Peyer's patch (tissue), 4 donors: Measurements from ENCODE around the gene LRCH4. TPM values are rescaled to one million over a fixed set of nuclear protein-coding genes. Genes with fewer than 3 reads are reported as not detected.

Experiments
- DNase-seq, 3 donors: peaks; one replicate each; pipeline ENCODE4 v3.0.0-alpha.2; 2017 to 2019
- H3K27ac ChIP-seq, 4 donors: fragments of 200-600 bp; sonication (generic); one replicate each; pipeline ENCODE4 v1.5.1; 2016 to 2019
- H3K27me3 ChIP-seq, 2 donors: fragments of 200-600 bp; sonication (generic); one replicate each; pipeline ENCODE4 v1.5.1; 2019
- H3K36me3 ChIP-seq, 3 donors: fragments of 200-600 bp; sonication (generic); one replicate each; pipeline ENCODE4 v1.5.1; 2016 to 2019
- H3K4me1 ChIP-seq, 4 donors: fragments of 200-600 bp; sonication (generic); one replicate each; pipeline ENCODE4 v1.5.1; 2016 to 2019
- H3K4me3 ChIP-seq, 4 donors: fragments of 200-600 bp; sonication (generic); 1 replicate in 3 of 4; 2 replicates in 1 of 4; pipeline ENCODE4 v1.5.1; 2016 to 2019; ENCODE audit warnings: mild to moderate bottlenecking in 1 of 4
- H3K9me3 ChIP-seq, 4 donors: fragments of 200-600 bp; sonication (generic); one replicate each; pipeline ENCODE4 v1.5.1; 2016 to 2019; ENCODE audit warnings: mild to moderate bottlenecking in 1 of 4
- POLR2A ChIP-seq, 2 donors: fragments of 450-650 bp; IDR thresholded peaks; one replicate each; pipeline ENCODE4 v1.5.1; 2017; ENCODE audit warnings: antibody characterized with exemption in 2 of 2, mild to moderate bottlenecking in 2 of 2, moderate library complexity in 2 of 2
- total RNA-seq, 4 donors: library from RNA; depleted of rRNA; stranded (reverse); fragments of >200 nt; gene quantifications; one replicate each; pipeline ENCODE4 v1.1.0, GENCODE V29; 2016
- TF ChIP-seq, protein P1 (sequence below), 6 experiments: fragments of 450-650 bp in 4 of 6; fragments of 200-600 bp in 2 of 6; sonication (generic) in 1 of 6; IDR thresholded peaks; one replicate each; pipeline ENCODE4 v1.5.1; 2017 to 2019; ENCODE audit warnings: antibody characterized with exemption in 6 of 6, mild to moderate bottlenecking in 3 of 6, moderate library complexity in 1 of 6

The LRCH4 gene
- total RNA-seq, 4 donors from 2014 or later: 76.7 to 232 (median 156) TPM

DNA sequence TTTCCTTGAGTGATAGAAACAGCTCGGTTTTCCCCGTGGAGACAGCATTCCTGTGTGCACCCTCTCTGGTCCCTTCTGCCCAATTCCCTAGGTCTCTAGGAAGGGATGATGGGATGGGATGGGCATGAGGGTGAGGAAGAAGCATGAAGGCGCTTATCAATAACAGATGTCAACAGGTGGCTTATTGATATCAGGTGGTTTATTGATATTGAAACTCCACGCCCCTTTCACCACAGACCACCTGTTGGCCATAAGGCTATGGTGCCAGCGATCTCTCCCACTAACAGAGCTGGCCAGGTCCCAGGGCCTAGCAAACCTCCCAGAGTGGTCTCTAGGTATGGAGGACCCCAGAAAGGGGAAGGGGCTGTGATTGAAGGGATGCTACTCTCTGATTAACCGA, 34.3 kb upstream of the LRCH4 start:
- H3K9me3 ChIP-seq: no peaks in the 10 kb centered on the region
- no peaks in the 10 kb centered on the region for H3K4me1 ChIP-seq
- no peak overlapping the region for H3K4me3 ChIP-seq
- no peaks in the 10 kb centered on the region for H3K27me3 ChIP-seq
- no peak for DNase-seq
- H3K36me3 ChIP-seq: no peaks in the 10 kb centered on the region
- TF ChIP-seq, protein P1, sequence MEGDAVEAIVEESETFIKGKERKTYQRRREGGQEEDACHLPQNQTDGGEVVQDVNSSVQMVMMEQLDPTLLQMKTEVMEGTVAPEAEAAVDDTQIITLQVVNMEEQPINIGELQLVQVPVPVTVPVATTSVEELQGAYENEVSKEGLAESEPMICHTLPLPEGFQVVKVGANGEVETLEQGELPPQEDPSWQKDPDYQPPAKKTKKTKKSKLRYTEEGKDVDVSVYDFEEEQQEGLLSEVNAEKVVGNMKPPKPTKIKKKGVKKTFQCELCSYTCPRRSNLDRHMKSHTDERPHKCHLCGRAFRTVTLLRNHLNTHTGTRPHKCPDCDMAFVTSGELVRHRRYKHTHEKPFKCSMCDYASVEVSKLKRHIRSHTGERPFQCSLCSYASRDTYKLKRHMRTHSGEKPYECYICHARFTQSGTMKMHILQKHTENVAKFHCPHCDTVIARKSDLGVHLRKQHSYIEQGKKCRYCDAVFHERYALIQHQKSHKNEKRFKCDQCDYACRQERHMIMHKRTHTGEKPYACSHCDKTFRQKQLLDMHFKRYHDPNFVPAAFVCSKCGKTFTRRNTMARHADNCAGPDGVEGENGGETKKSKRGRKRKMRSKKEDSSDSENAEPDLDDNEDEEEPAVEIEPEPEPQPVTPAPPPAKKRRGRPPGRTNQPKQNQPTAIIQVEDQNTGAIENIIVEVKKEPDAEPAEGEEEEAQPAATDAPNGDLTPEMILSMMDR (IDR thresholded peaks at IDR 0.05): no peak
- TF ChIP-seq POLR2A (IDR thresholded peaks at IDR 0.05): no peak
- no peak overlapping the region for H3K27ac ChIP-seq

DNA sequence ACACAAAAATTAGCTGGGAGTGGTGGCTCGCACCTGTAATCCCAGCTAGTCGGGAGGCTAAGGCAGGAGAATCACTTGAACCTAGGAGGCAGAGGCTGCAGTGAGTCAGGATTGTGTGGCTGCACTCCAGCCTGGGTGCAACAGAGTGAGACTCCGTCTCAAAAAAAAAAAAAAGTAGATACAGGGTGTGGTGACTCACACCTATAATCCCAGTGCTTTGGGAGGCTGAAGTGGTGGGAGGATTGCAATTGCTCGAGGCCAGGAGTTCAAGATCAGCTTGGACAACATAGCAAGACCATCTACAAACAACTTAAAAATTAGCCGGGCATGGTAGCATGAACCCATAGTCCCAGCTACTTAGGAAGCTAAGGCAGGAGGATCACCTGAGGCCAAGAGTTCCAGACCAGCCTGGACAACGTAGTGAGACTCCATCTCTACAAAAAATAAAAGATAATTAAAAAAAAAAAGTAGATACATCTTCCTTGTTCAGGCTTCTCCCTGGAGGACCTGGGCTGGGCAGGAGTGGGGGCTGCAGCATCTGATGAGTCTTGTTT, 28.5 kb upstream of the LRCH4 start:
- Histone ChIP-seq H3K36me3 (peaks cover 0 to 3% (median 0%) of the 10 kb centered on the region in 3 donors), H3K9me3 (no peaks in the 10 kb centered on the region), H3K27me3 (no peaks in the 10 kb centered on the region), H3K4me1 (peaks cover 0 to 10% (median 4%) of the 10 kb centered on the region in 4 donors), H3K27ac (no peak overlapping the region), H3K4me3 (no peak overlapping the region)
- TF ChIP-seq, protein P1 (IDR thresholded peaks at IDR 0.05): no peak
- TF ChIP-seq POLR2A (IDR thresholded peaks at IDR 0.05): no peak
- DNase-seq: no peak

DNA sequence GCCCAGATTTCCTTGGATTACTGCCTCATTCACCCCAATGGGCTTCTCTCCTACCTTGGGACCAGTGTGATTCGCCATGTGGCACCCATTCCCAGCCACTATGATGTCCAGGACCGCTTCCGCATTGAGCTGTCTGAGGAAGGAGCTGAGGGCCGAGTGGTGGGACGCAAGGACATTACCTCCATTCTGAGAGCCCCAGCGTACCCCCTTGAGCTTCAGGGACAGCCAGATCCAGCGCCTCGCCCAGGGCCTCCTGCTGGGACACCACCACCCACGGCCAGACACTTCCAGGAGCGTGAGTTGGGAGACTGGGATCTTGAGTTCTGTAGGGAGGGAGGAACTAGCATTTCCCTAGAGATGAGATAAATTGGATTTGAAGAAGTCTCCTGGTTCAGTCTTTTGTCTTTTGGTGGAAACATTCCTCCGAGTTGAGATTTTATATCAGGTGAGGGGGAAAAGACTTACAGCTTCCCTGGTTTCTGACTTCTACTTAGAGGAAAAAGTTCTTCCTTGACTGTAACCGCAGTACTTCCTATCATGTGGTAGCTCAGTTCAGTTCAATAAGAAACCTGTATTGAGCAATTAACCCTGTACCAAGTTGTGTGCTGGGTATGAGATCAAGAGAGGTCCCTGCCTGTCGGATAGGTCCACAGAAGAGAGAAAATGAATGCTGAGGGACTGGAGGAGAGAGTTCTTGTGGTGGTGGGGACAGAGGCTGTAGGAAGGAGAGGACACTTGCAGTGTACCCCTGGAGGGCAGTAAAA, 27.7 kb upstream of the LRCH4 start:
- no peak for TF ChIP-seq POLR2A (IDR thresholded peaks at IDR 0.05)
- TF ChIP-seq, protein P1 (IDR thresholded peaks at IDR 0.05): no peak
- Histone ChIP-seq H3K27ac (no peak overlapping the region), H3K36me3 (peaks cover 0 to 3% (median 0%) of the 10 kb centered on the region in 3 donors), H3K27me3 (no peaks in the 10 kb centered on the region), H3K4me1 (peaks cover 0 to 10% (median 4%) of the 10 kb centered on the region in 4 donors), H3K4me3 (peak overlapping the region in 2 of 4 donors; percentile 60 to 71), H3K9me3 (no peaks in the 10 kb centered on the region)
- DNase-seq: no peak

DNA sequence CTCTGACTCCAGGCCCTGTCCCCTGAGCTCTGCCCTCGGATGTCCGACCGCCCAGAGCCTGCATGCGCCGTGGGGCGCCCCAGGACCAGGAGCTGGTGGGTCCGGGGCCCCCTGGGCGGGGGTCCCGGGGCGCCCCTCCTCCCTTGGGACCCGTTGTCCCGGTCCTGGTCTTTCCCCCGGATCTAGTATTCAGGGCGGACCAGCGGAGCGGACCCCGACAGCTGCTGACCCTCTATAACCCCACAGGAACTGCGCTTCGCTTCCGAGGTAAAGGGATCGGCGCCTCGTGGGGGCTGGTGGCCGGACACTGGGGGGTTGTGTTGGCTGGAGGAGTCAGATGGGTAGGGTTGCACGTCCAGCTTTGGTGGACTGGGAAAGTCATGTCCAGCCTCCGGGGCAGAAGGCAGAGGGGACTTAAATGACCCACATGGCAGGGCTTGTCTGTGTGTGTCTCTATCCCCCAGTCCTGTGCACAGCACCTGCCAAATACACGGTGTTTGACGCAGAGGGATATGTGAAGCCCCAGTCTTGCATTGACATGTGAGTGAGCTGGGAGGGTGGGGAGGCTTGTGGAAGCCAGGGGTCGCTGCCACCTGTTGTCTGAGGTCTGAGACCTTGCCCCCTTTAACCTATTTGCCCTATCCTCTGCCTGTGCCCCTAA, 26.9 kb upstream of the LRCH4 start:
- Histone ChIP-seq H3K4me3 (peak overlapping the region; percentile 57 to 79 (median 66)), H3K27ac (peak overlapping the region; percentile 82 to 97 (median 91)), H3K27me3 (no peaks in the 10 kb centered on the region), H3K9me3 (no peaks in the 10 kb centered on the region), H3K36me3 (peaks cover 0 to 3% (median 0%) of the 10 kb centered on the region in 3 donors), H3K4me1 (peaks cover 0 to 10% (median 4%) of the 10 kb centered on the region in 4 donors)
- DNase-seq: peak in 2 of 3 donors; percentile 53 to 56
- no peak for TF ChIP-seq POLR2A (IDR thresholded peaks at IDR 0.05)
- TF ChIP-seq, protein P1 (IDR thresholded peaks at IDR 0.05): no peak

DNA sequence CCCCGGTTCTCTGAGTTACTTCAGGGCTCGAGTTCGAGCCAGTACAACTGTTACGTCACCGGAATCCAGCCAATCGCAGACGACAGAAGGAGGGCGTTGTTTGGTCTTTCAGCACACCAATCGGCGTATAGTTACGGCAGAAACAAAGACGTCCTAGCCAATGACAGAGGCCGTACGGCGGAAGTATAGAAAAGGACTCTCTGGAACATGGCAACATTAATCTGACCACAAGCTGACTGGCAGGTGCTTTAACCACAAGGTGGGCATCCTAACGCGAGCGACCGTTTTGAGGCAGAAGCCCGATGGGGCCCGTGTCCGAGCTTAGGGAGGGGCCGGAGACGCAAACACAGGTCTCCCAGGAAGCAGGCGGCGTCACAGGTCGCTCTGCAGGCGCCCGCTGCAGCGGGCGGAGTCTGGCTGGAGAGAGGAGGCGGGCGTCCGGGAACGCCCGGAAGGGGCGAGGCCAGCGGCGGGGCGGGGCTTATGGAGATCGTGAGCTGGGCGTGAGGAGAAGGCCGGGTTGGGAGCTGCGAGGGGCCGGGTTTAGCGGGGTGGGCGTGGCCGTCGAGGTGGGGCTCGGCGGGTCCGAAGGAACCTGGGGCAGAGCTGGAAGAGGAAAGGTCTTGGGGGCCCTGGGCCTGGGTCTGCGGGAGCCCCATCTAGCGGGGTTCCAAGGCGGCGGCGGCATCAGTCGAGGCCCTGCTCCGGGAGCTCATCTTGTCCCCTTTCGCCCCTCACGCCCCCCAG, 26.2 kb upstream of the LRCH4 start, which contains the start of gene MOSPD3:
MOSPD3 (plus strand) TSS at position 558 of the 747 bp plus-strand sequence. CDS start 252 bp downstream, outside the sequence.
- H3K9me3 ChIP-seq: no peaks in the 10 kb centered on the region
- peak within 1 kb of the TSS; percentile 82 to 97 (median 91) for H3K27ac ChIP-seq
- DNase-seq: peak; percentile 98 to 99 (median 99)
- TF ChIP-seq POLR2A (IDR thresholded peaks at IDR 0.05): peak; percentile 83 to 96
- TF ChIP-seq, protein P1 (IDR thresholded peaks at IDR 0.05): peak in 2 of 6 experiments; percentile 34 to 39
- H3K27me3 ChIP-seq: no peaks in the 10 kb centered on the region
- peaks cover 0 to 3% (median 0%) of the 10 kb centered on the region in 3 donors for H3K36me3 ChIP-seq
- peak within 1 kb of the TSS; percentile 57 to 79 (median 66) for H3K4me3 ChIP-seq
- H3K4me1 ChIP-seq: peaks cover 0 to 10% (median 4%) of the 10 kb centered on the region in 4 donors
